ENCODE results near the gene TLCD5.

TLCD5 gene

GRCh38 chr11:120307476-120307875 lies 17.6 kb upstream of the TLCD5 start:
- no peaks in the 10 kb centered on the region for H3K36me3 ChIP-seq (ENCODE audit: control insufficient read depth, insufficient read depth, low read length)
- peaks cover 13% of the 10 kb centered on the region; the same call in 1 of the 2 replicates for H3K4me1 ChIP-seq (ENCODE audit: control insufficient read depth, insufficient read depth, low read length)
- no peaks in the 10 kb centered on the region for H3K9me3 ChIP-seq (ENCODE audit: control insufficient read depth, insufficient read depth, low read length)
- no peak overlapping the region for H3K9ac ChIP-seq (ENCODE audit: low read depth, low read length)
- no peaks in the 10 kb centered on the region for H3K27me3 ChIP-seq (ENCODE audit: control insufficient read depth, insufficient read depth, low read length)
- no peak overlapping the region for H3K27ac ChIP-seq (ENCODE audit: low read depth, low read length)
- H3K4me3 ChIP-seq (ENCODE audit: low read depth, low read length) = no peak overlapping the region

GRCh38 chr11:120308081-120308480 lies 17.0 kb upstream of the TLCD5 start:
- H3K4me1 ChIP-seq (ENCODE audit: control insufficient read depth, insufficient read depth, low read length) = peaks cover 13% of the 10 kb centered on the region; the same call in 1 of the 2 replicates
- H3K27me3 ChIP-seq (ENCODE audit: control insufficient read depth, insufficient read depth, low read length) = no peaks in the 10 kb centered on the region
- H3K9me3 ChIP-seq (ENCODE audit: control insufficient read depth, insufficient read depth, low read length) = no peaks in the 10 kb centered on the region
- no peak overlapping the region for H3K9ac ChIP-seq (ENCODE audit: low read depth, low read length)
- no peak overlapping the region for H3K4me3 ChIP-seq (ENCODE audit: low read depth, low read length)
- H3K27ac ChIP-seq (ENCODE audit: low read depth, low read length) = no peak overlapping the region
- H3K36me3 ChIP-seq (ENCODE audit: control insufficient read depth, insufficient read depth, low read length) = no peaks in the 10 kb centered on the region

- H3K4me1 ChIP-seq (ENCODE audit: control insufficient read depth, insufficient read depth, low read length) = peaks cover 13% of the 10 kb centered on the region; the same call in 1 of the 2 replicates
- no peaks in the 10 kb centered on the region for H3K9me3 ChIP-seq (ENCODE audit: control insufficient read depth, insufficient read depth, low read length)
- no peaks in the 10 kb centered on the region for H3K27me3 ChIP-seq (ENCODE audit: control insufficient read depth, insufficient read depth, low read length)
- H3K27ac ChIP-seq (ENCODE audit: low read depth, low read length) = no peak overlapping the region
- no peak overlapping the region for H3K9ac ChIP-seq (ENCODE audit: low read depth, low read length)
- H3K4me3 ChIP-seq (ENCODE audit: low read depth, low read length) = no peak overlapping the region
- no peaks in the 10 kb centered on the region for H3K36me3 ChIP-seq (ENCODE audit: control insufficient read depth, insufficient read depth, low read length)
These were observed 14.2 kb upstream of the TLCD5 start for GRCh38 chr11:120310870-120311269.

- Histone ChIP-seq H3K27ac (ENCODE audit: low read depth, low read length) (peak overlapping the region; percentile 33), H3K4me1 (ENCODE audit: control insufficient read depth, insufficient read depth, low read length) (peaks cover 11% of the 10 kb centered on the region), H3K36me3 (ENCODE audit: control insufficient read depth, insufficient read depth, low read length) (no peaks in the 10 kb centered on the region), H3K4me3 (ENCODE audit: low read depth, low read length) (no peak overlapping the region), H3K27me3 (ENCODE audit: control insufficient read depth, insufficient read depth, low read length) (no peaks in the 10 kb centered on the region), H3K9me3 (ENCODE audit: control insufficient read depth, insufficient read depth, low read length) (no peaks in the 10 kb centered on the region), H3K9ac (ENCODE audit: low read depth, low read length) (no peak overlapping the region)
These were observed 10.2 kb upstream of the TLCD5 start for GRCh38 chr11:120314861-120315260.

GRCh38 chr11:120316880-120317688 lies 8.0 kb upstream of the TLCD5 start:
- Histone ChIP-seq H3K27ac (ENCODE audit: low read depth, low read length) (no peak overlapping the region), H3K9ac (ENCODE audit: low read depth, low read length) (no peak overlapping the region), H3K4me1 (ENCODE audit: control insufficient read depth, insufficient read depth, low read length) (peaks cover 11% of the 10 kb centered on the region), H3K9me3 (ENCODE audit: control insufficient read depth, insufficient read depth, low read length) (no peaks in the 10 kb centered on the region), H3K27me3 (ENCODE audit: control insufficient read depth, insufficient read depth, low read length) (no peaks in the 10 kb centered on the region), H3K4me3 (ENCODE audit: low read depth, low read length) (peak overlapping the region; percentile 33; the same call in 1 of the 2 replicates), H3K36me3 (ENCODE audit: control insufficient read depth, insufficient read depth, low read length) (no peaks in the 10 kb centered on the region)

GRCh38 chr11:120317689-120318480 lies 7.2 kb upstream of the TLCD5 start:
- Histone ChIP-seq H3K4me1 (ENCODE audit: control insufficient read depth, insufficient read depth, low read length) (peaks cover 11% of the 10 kb centered on the region), H3K27ac (ENCODE audit: low read depth, low read length) (no peak overlapping the region), H3K36me3 (ENCODE audit: control insufficient read depth, insufficient read depth, low read length) (no peaks in the 10 kb centered on the region), H3K27me3 (ENCODE audit: control insufficient read depth, insufficient read depth, low read length) (no peaks in the 10 kb centered on the region), H3K4me3 (ENCODE audit: low read depth, low read length) (no peak overlapping the region), H3K9ac (ENCODE audit: low read depth, low read length) (no peak overlapping the region), H3K9me3 (ENCODE audit: control insufficient read depth, insufficient read depth, low read length) (no peaks in the 10 kb centered on the region)

- Histone ChIP-seq H3K9ac (ENCODE audit: low read depth, low read length) (no peak overlapping the region), H3K36me3 (ENCODE audit: control insufficient read depth, insufficient read depth, low read length) (no peaks in the 10 kb centered on the region), H3K27me3 (ENCODE audit: control insufficient read depth, insufficient read depth, low read length) (peaks cover 2% of the 10 kb centered on the region), H3K4me3 (ENCODE audit: low read depth, low read length) (no peak overlapping the region), H3K27ac (ENCODE audit: low read depth, low read length) (no peak overlapping the region), H3K9me3 (ENCODE audit: control insufficient read depth, insufficient read depth, low read length) (no peaks in the 10 kb centered on the region), H3K4me1 (ENCODE audit: control insufficient read depth, insufficient read depth, low read length) (peaks cover 11% of the 10 kb centered on the region)
These were observed 6.2 kb upstream of the TLCD5 start for GRCh38 chr11:120318906-120319305.

GRCh38 chr11:120326228-120326627 lies 1.1 kb downstream of the TLCD5 start:
- Histone ChIP-seq H3K4me3 (ENCODE audit: low read depth, low read length) (peak overlapping the region; percentile 85), H3K4me1 (ENCODE audit: control insufficient read depth, insufficient read depth, low read length) (peaks cover 12% of the 10 kb centered on the region; the same call in 1 of the 2 replicates), H3K27me3 (ENCODE audit: control insufficient read depth, insufficient read depth, low read length) (peaks cover 9% of the 10 kb centered on the region), H3K36me3 (ENCODE audit: control insufficient read depth, insufficient read depth, low read length) (peaks cover 18% of the 10 kb centered on the region), H3K27ac (ENCODE audit: low read depth, low read length) (no peak overlapping the region), H3K9ac (ENCODE audit: low read depth, low read length) (no peak overlapping the region), H3K9me3 (ENCODE audit: control insufficient read depth, insufficient read depth, low read length) (no peaks in the 10 kb centered on the region)

GRCh38 chr11:120326845-120327281 lies 1.8 kb downstream of the TLCD5 start:
- H3K27ac ChIP-seq (ENCODE audit: low read depth, low read length) = no peak overlapping the region
- H3K36me3 ChIP-seq (ENCODE audit: control insufficient read depth, insufficient read depth, low read length) = peaks cover 18% of the 10 kb centered on the region
- no peak overlapping the region for H3K9ac ChIP-seq (ENCODE audit: low read depth, low read length)
- H3K27me3 ChIP-seq (ENCODE audit: control insufficient read depth, insufficient read depth, low read length) = peaks cover 9% of the 10 kb centered on the region
- H3K4me1 ChIP-seq (ENCODE audit: control insufficient read depth, insufficient read depth, low read length) = peaks cover 12% of the 10 kb centered on the region; the same call in 1 of the 2 replicates
- no peak overlapping the region for H3K4me3 ChIP-seq (ENCODE audit: low read depth, low read length)
- no peaks in the 10 kb centered on the region for H3K9me3 ChIP-seq (ENCODE audit: control insufficient read depth, insufficient read depth, low read length)

- H3K9ac ChIP-seq (ENCODE audit: low read depth, low read length) = no peak overlapping the region
- peaks cover 12% of the 10 kb centered on the region; the same call in 1 of the 2 replicates for H3K4me1 ChIP-seq (ENCODE audit: control insufficient read depth, insufficient read depth, low read length)
- peaks cover 18% of the 10 kb centered on the region for H3K36me3 ChIP-seq (ENCODE audit: control insufficient read depth, insufficient read depth, low read length)
- H3K4me3 ChIP-seq (ENCODE audit: low read depth, low read length) = no peak overlapping the region
- H3K27me3 ChIP-seq (ENCODE audit: control insufficient read depth, insufficient read depth, low read length) = peaks cover 9% of the 10 kb centered on the region
- H3K27ac ChIP-seq (ENCODE audit: low read depth, low read length) = no peak overlapping the region
- no peaks in the 10 kb centered on the region for H3K9me3 ChIP-seq (ENCODE audit: control insufficient read depth, insufficient read depth, low read length)
These were observed 2.2 kb downstream of the TLCD5 start for GRCh38 chr11:120327311-120327710.

GRCh38 chr11:120329556-120329955 lies 4.5 kb downstream of the TLCD5 start:
- Histone ChIP-seq H3K4me1 (ENCODE audit: control insufficient read depth, insufficient read depth, low read length) (peaks cover 12% of the 10 kb centered on the region; the same call in 1 of the 2 replicates), H3K27ac (ENCODE audit: low read depth, low read length) (no peak overlapping the region), H3K9me3 (ENCODE audit: control insufficient read depth, insufficient read depth, low read length) (no peaks in the 10 kb centered on the region), H3K4me3 (ENCODE audit: low read depth, low read length) (no peak overlapping the region), H3K36me3 (ENCODE audit: control insufficient read depth, insufficient read depth, low read length) (peaks cover 18% of the 10 kb centered on the region), H3K27me3 (ENCODE audit: control insufficient read depth, insufficient read depth, low read length) (0 out of 2 replicates have a peak, but pooled peaks cover under 1% of the 10 kb centered on the region), H3K9ac (ENCODE audit: low read depth, low read length) (no peak overlapping the region)

Data from HUES48 (cell line).